Measurements from ENCODE around the gene TNFSF12.

Gene TNFSF12

GRCh38 chr17:7582396-7583252 is 33.8 kb downstream of the TNFSF12 start:
- H3K36me3 ChIP-seq (replicated peaks) = peaks cover 15% of the 10 kb centered on the region

GRCh38 chr17:7583253-7584109 is 34.6 kb downstream of the TNFSF12 start, which contains the start of gene MPDU1:
MPDU1 (plus strand) TSS chr17:7583852; CDS start chr17:7583863, 11 bp downstream.
- no peak for TF ChIP-seq CTCF (IDR thresholded peaks at IDR 0.05; ENCODE audit: low read depth, low read length, missing control alignments)
- Histone ChIP-seq H3K27me3 (replicated peaks) (no peaks in the 10 kb centered on the region), H3K36me3 (replicated peaks) (peaks cover 8% of the 10 kb centered on the region), H3K27ac (peak within 1 kb of the TSS; percentile 95), H3K4me3 (ENCODE audit: low read depth, low read length) (peak within 1 kb of the TSS; percentile 90)
- in situ Hi-C loops (cut with HindIII; ENCODE audit: low pct_ligation_motif_present, low sequenced_read_pairs) = no loop called here
- peak; percentile 92 for DNase-seq

More at GRCh38 chr17:7582396-7583252, 33.8 kb downstream of the TNFSF12 start:
- Histone ChIP-seq H3K4me3 (ENCODE audit: low read depth, low read length) (peak overlapping the region; percentile 90), H3K27me3 (replicated peaks) (no peaks in the 10 kb centered on the region), H3K27ac (peak overlapping the region; percentile 95)
- DNase-seq = no peak
- in situ Hi-C loops (cut with HindIII; ENCODE audit: low pct_ligation_motif_present, low sequenced_read_pairs) = no loop called here
- no peak for TF ChIP-seq CTCF (IDR thresholded peaks at IDR 0.05; ENCODE audit: low read depth, low read length, missing control alignments)

GRCh38 chr17:7586673-7587419 is 38.0 kb downstream of the TNFSF12 start:
- in situ Hi-C loops (cut with HindIII; ENCODE audit: low pct_ligation_motif_present, low sequenced_read_pairs) = no loop called here
- H3K27me3 ChIP-seq (replicated peaks) = no peaks in the 10 kb centered on the region
- peak; percentile 49 for TF ChIP-seq CTCF (IDR thresholded peaks at IDR 0.05; ENCODE audit: low read depth, low read length, missing control alignments)
- no peak overlapping the region for H3K4me3 ChIP-seq (ENCODE audit: low read depth, low read length)
- peaks cover 21% of the 10 kb centered on the region for H3K36me3 ChIP-seq (replicated peaks)
- H3K27ac ChIP-seq = peak overlapping the region; percentile 23
- no peak for DNase-seq

GRCh38 chr17:7587420-7588151 is 38.7 kb downstream of the TNFSF12 start:
- in situ Hi-C loops (cut with HindIII; ENCODE audit: low pct_ligation_motif_present, low sequenced_read_pairs) = no loop called here
- Histone ChIP-seq H3K36me3 (replicated peaks) (peaks cover 28% of the 10 kb centered on the region), H3K27ac (peak overlapping the region; percentile 65), H3K27me3 (replicated peaks) (no peaks in the 10 kb centered on the region), H3K4me3 (ENCODE audit: low read depth, low read length) (peak overlapping the region; percentile 12)
- peak; percentile 95 for DNase-seq
- peak; percentile 47 for TF ChIP-seq CTCF (IDR thresholded peaks at IDR 0.05; ENCODE audit: low read depth, low read length, missing control alignments)

Measured in brain microvascular endothelial cell (primary cell).